GM23338 (cell line): Measurements from ENCODE around the gene PRDM5. TPM values are rescaled to one million over a fixed set of nuclear protein-coding genes. Genes with fewer than 3 reads are reported as not detected.

Experiments
- ATAC-seq: fragments of 200-7000 bp; cut with Tn5 transposase; 3 replicates; pipeline ENCODE4 v1.9.1; 2020
- DNase-seq: peaks from one replicate; pipeline ENCODE4 v3.0.0-alpha.2; 2015; ENCODE audit warnings: low spot score
- H2AFZ ChIP-seq: fragments of 200-600 bp; sonication (generic); 2 replicates; pipeline ENCODE4 v1.8.0; 2016; ENCODE audit warnings: antibody characterized with exemption, mild to moderate bottlenecking, moderate library complexity
- H3F3A ChIP-seq: fragments of 200-600 bp; sonication (generic); replicated peaks from 2 replicates; pipeline ENCODE4 v1.8.0; 2017; ENCODE audit warnings: antibody characterized with exemption, mixed run types, low read depth
- H3K27ac ChIP-seq: fragments of 200-600 bp; sonication (generic); 2 replicates; pipeline ENCODE4 v1.6.1; 2016; ENCODE audit warnings: low read depth
- H3K27me3 ChIP-seq: fragments of 200-600 bp; sonication (generic); 2 replicates; pipeline ENCODE4 v1.8.0; 2016; ENCODE audit warnings: mild to moderate bottlenecking, mixed run types, moderate library complexity; ENCODE audit not compliant: insufficient read depth
- H3K36me3 ChIP-seq: fragments of 200-600 bp; sonication (generic); 2 replicates; pipeline ENCODE4 v1.8.0; 2016; ENCODE audit warnings: mild to moderate bottlenecking; ENCODE audit not compliant: insufficient read depth
- H3K4me1 ChIP-seq: fragments of 200-600 bp; sonication (generic); 2 replicates; pipeline ENCODE4 v1.8.0; 2016; ENCODE audit warnings: mild to moderate bottlenecking, moderate library complexity; ENCODE audit not compliant: insufficient read depth
- H3K4me2 ChIP-seq: fragments of 200-600 bp; sonication (generic); 2 replicates; pipeline ENCODE4 v1.7.1; 2017; ENCODE audit warnings: mixed run types
- H3K4me3 ChIP-seq: fragments of 200-600 bp; sonication (generic); 2 replicates; pipeline ENCODE4 v1.6.1; 2016; ENCODE audit warnings: mixed run types
- H3K79me2 ChIP-seq: fragments of 200-600 bp; sonication (generic); replicated peaks from 2 replicates; pipeline ENCODE4 v1.8.0; 2017; ENCODE audit warnings: mild to moderate bottlenecking; ENCODE audit not compliant: insufficient read depth
- H3K9me2 ChIP-seq: fragments of 200-600 bp; sonication (generic); 2 replicates; pipeline ENCODE4 v1.8.0; 2017; ENCODE audit not compliant: insufficient read depth
- H4K20me1 ChIP-seq: fragments of 200-600 bp; sonication (generic); replicated peaks from 2 replicates; pipeline ENCODE4 v1.8.0; 2017; ENCODE audit warnings: mild to moderate bottlenecking; ENCODE audit not compliant: insufficient read depth
- H3K27ac Mint-ChIP-seq: 2 replicates; pipeline ENCODE4 v1.8.0; 2020; ENCODE audit warnings: inconsistent platforms, mild to moderate bottlenecking, moderate library complexity, mixed read lengths
- H3K27me3 Mint-ChIP-seq: 3 replicates; pipeline ENCODE4 v1.8.0; 2022; ENCODE audit warnings: low read depth, mild to moderate bottlenecking, moderate library complexity, mixed read lengths, inconsistent platforms; ENCODE audit not compliant: insufficient read depth, poor library complexity
- H3K36me3 Mint-ChIP-seq: 3 replicates; pipeline ENCODE4 v1.8.0; 2021; ENCODE audit warnings: low read depth, mild to moderate bottlenecking, inconsistent platforms, moderate library complexity, mixed read lengths
- H3K4me1 Mint-ChIP-seq: 3 replicates; pipeline ENCODE4 v1.8.0; 2020; ENCODE audit warnings: mild to moderate bottlenecking, inconsistent platforms, mixed read lengths
- H3K4me3 Mint-ChIP-seq: 3 replicates; pipeline ENCODE4 v1.8.0; 2021; ENCODE audit warnings: moderate library complexity, mild to moderate bottlenecking, inconsistent platforms, mixed read lengths
- H3K9me3 Mint-ChIP-seq: 3 replicates; pipeline ENCODE4 v1.8.0; 2020; ENCODE audit warnings: moderate library complexity, mild to moderate bottlenecking, inconsistent platforms, mixed read lengths
- CREB1 ChIP-seq: fragments of 250-450 bp; sonication (Bioruptor Pico); IDR thresholded peaks from 2 replicates; pipeline ENCODE4 v1.5.0; 2020; ENCODE audit warnings: low read depth, mild to moderate bottlenecking, moderate library complexity
- ETS1 ChIP-seq: IDR thresholded peaks from 2 replicates; pipeline ENCODE4 v1.6.1; 2016; ENCODE audit warnings: antibody characterized with exemption
- EZH2 ChIP-seq: fragments of 200-600 bp; sonication (generic); IDR thresholded peaks from one replicate; pipeline ENCODE4 v1.8.0; 2017; ENCODE audit warnings: antibody characterized with exemption, mild to moderate bottlenecking, low read depth; ENCODE audit not compliant: unreplicated experiment
- EZH2phosphoT487 ChIP-seq: fragments of 200-600 bp; sonication (generic); IDR thresholded peaks from one replicate; pipeline ENCODE4 v1.8.1; 2018; ENCODE audit warnings: antibody characterized with exemption; ENCODE audit not compliant: unreplicated experiment
- JUNB ChIP-seq: IDR thresholded peaks from one replicate; pipeline ENCODE4 v1.6.1; 2016; ENCODE audit warnings: antibody characterized with exemption; ENCODE audit not compliant: unreplicated experiment
- POLR2AphosphoS5 ChIP-seq: IDR thresholded peaks from 2 replicates; pipeline ENCODE4 v1.6.1; 2016; ENCODE audit warnings: antibody characterized with exemption, low read depth
- REST ChIP-seq: IDR thresholded peaks from one replicate; pipeline ENCODE4 v1.6.1; 2018; ENCODE audit warnings: antibody characterized with exemption; ENCODE audit not compliant: unreplicated experiment
- STAT1 ChIP-seq: IDR thresholded peaks from one replicate; pipeline ENCODE4 v1.6.1; 2016; ENCODE audit warnings: antibody characterized with exemption; ENCODE audit not compliant: unreplicated experiment
- ZNF114 ChIP-seq: fragments of 250-450 bp; sonication (Bioruptor Pico); IDR thresholded peaks from 2 replicates; pipeline ENCODE4 v1.5.0; 2020; ENCODE audit warnings: mild to moderate bottlenecking, moderate library complexity
- ZNF331 ChIP-seq: fragments of 250-450 bp; sonication (Bioruptor Pico); IDR thresholded peaks from 2 replicates; pipeline ENCODE4 v1.5.0; 2020; ENCODE audit warnings: low read depth, mild to moderate bottlenecking, moderate library complexity
- ZNF462 ChIP-seq: fragments of 250-450 bp; sonication (Bioruptor Pico); IDR thresholded peaks from 2 replicates; pipeline ENCODE4 v1.5.0; 2020; ENCODE audit warnings: mild to moderate bottlenecking, moderate library complexity
- polyA plus RNA-seq: library from polyadenylated mRNA; unstranded; fragments of >200 nt; fragmentation: Nextera tagmentation; extraction: Ambion mirVana; gene quantifications from 2 replicates; pipeline ENCODE4 v1.2.1, GENCODE V29; 2016
- total RNA-seq: library from RNA; depleted of rRNA; stranded (reverse); fragments of >200 nt; shearing (Covaris generic); gene quantifications from 2 replicates; pipeline ENCODE4 v1.2.3, GENCODE V29; 2014

The PRDM5 gene
- total and polyA plus RNA-seq, 2 experiments from 2014 or later, result 11.2 to 40.4 TPM

- TF ChIP-seq STAT1 (no peak), EZH2phosphoT487 (no peak), CREB1 (no peak), POLR2AphosphoS5 (no peak), ZNF114 (CRISPR knock-in tag) (no peak), REST (no peak), ZNF331 (no peak), ETS1 (no peak)
These were observed 145.1 kb downstream of the PRDM5 start (continued) for GRCh38 chr4:120777459-120777858.

- H3K27ac ChIP-seq, result no peak overlapping the region
- peaks cover 7% of the 10 kb centered on the region; the same call in 2 of the 3 replicates for H3K9me3 Mint-ChIP-seq
- no peak for TF ChIP-seq EZH2
- TF ChIP-seq ZNF462 (CRISPR knock-in tag), result no peak
- TF ChIP-seq JUNB, result no peak
- TF ChIP-seq ZNF331, result no peak
- TF ChIP-seq CREB1, result no peak
- TF ChIP-seq ZNF114 (CRISPR knock-in tag), result no peak
- H3K4me1 Mint-ChIP-seq, result no peaks in the 10 kb centered on the region
- no peak overlapping the region for H3K4me3 ChIP-seq
- no peaks in the 10 kb centered on the region for H3K27me3 Mint-ChIP-seq
- peaks cover 13% of the 10 kb centered on the region; the same call in 2 of the 3 replicates for H3K36me3 Mint-ChIP-seq
- no peaks in the 10 kb centered on the region for H3F3A ChIP-seq
- H3K36me3 ChIP-seq, result no peaks in the 10 kb centered on the region
- H3K9me2 ChIP-seq, result no peaks in the 10 kb centered on the region
- no peak overlapping the region for H3K4me3 Mint-ChIP-seq
- no peaks in the 10 kb centered on the region for H3K79me2 ChIP-seq
- H3K27me3 ChIP-seq, result no peaks in the 10 kb centered on the region
- H4K20me1 ChIP-seq, result no peaks in the 10 kb centered on the region
- H3K4me2 ChIP-seq, result no peak overlapping the region
- ATAC-seq (no peak), DNase-seq (no peak)
- no peak overlapping the region for H2AFZ ChIP-seq
- no peak overlapping the region for H3K27ac Mint-ChIP-seq
- H3K4me1 ChIP-seq, result no peaks in the 10 kb centered on the region
These were observed 147.1 kb downstream of the PRDM5 start for GRCh38 chr4:120775431-120775830.
